Medulla oblongata (tissue), 1 donor: ENCODE results near the gene RHBDL3.
"Not testable (repeated sequence)": the region's sequence is repeated elsewhere in the genome, so short reads cannot be mapped to it uniquely, and the experiment has no call there.

Experiments used
- DNase-seq: peaks from one replicate; pipeline ENCODE4 v3.0.0-alpha.2; 2015; ENCODE audit errors: extremely low spot score

The RHBDL3 gene

DNA sequence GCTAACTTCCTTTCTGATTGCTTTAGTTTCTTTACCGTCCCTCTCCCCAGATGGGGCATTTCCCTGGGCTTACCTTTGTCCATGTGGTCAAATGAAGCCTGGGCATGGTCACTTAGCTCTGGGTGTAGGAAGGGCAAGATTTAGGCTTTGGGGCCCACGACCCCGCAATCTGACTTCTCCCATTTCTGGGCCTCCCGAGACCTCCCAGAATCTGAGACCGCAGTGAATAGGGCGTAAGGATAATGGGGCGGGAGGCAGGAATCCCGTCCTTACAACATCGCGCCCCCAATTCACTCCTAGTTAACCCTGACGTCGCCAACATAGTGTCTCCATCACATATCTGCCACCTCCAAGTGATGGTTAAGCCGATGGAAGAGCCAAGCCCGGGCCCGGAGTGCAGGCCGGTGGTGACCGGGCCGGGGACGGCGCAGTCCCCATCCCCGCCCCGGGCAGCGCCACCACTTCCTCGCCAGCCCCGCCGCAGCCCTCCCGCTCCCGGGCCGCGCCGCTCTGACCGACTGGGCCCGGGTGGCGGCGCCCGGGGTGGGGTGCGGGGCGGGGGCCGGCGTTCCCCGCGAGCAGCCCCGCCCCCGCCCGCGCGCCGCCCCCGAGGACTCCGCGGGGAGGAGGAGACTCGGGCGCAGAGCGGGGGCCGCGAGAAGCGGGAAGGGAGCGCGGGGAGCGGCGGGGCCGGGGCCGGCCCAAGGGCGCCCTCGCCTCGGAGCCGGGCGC lies at the start of gene RHBDL3:
RHBDL3 (plus strand) TSS at position 641 of the 732 bp plus-strand sequence. CDS start 358 bp downstream, outside the sequence.
- DNase-seq, result no peak

DNA sequence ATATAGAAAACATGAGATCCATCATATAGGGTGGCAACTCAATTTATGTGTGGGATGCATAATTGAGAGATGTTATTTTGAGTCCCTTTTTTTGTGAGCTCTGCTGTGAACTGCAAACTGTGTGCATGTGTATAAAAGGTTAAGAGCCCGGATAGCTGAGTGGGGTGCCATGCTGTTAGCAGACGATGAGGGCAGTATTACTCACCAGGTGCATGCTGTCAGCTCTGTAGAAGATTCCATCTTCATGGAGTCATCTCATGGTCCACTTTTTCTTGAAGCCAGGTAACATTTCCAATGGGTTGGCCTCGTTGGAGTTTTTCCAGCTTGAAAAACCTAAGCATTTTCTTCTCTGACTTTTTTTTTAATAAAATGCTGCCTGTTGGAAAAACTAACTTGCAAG lies 43.0 kb upstream of the RHBDL3 start:
- no peak for DNase-seq

GRCh38 chr17:32223703-32224102 lies 41.9 kb upstream of the RHBDL3 start:
- DNase-seq, result no peak

- no peak for DNase-seq
Observed at GRCh38 chr17:32226886-32227285, 38.7 kb upstream of the RHBDL3 start.

DNA sequence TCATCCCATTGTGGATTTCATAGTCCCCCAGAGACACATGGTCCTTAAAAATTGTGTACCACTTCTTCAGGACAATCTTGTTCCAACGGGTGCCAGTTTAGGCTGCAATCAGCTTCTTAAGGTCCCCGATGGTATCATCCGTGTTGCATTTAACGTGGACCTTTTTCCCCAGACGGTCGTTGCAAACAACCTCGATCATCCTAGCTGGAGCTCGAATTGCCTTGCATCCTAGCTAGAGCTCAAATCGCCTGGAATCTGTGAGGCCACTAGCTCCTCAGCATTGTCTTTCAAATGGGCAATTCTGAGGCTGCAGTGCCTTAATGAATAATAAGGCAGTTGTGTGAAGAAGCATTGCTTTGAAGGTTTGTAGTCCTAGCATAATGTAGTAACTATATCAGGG lies 37.7 kb upstream of the RHBDL3 start:
- no peak for DNase-seq

GRCh38 chr17:32235588-32235987 lies 30.0 kb upstream of the RHBDL3 start:
- no peak for DNase-seq

GRCh38 chr17:32239456-32239855 lies 26.2 kb upstream of the RHBDL3 start:
- DNase-seq, result no peak

DNA sequence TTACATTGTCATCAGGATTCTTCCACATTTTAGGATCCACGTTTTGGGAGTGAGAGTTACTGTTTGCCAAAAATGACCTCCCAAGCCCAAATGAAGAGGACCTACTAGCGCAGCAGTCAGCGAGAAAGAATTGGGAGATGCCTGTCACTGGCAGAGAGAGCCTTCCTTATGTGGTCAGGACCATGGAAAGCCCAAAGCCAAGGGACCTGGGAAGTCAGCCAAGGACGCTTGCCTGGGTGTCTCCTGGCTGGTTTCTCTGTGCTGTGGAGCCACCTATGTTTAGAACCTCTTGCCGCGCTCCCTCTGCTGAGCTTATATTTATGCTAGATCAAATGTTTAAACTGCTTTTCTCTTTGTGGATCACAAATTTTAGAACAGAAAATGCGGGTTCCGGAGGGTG lies 24.9 kb upstream of the RHBDL3 start:
- DNase-seq, result peak; percentile 59

- no peak for DNase-seq
Observed at GRCh38 chr17:32241640-32242039, 24.0 kb upstream of the RHBDL3 start.

- DNase-seq, result no peak
Observed at GRCh38 chr17:32249475-32249874, 16.2 kb upstream of the RHBDL3 start.

DNA sequence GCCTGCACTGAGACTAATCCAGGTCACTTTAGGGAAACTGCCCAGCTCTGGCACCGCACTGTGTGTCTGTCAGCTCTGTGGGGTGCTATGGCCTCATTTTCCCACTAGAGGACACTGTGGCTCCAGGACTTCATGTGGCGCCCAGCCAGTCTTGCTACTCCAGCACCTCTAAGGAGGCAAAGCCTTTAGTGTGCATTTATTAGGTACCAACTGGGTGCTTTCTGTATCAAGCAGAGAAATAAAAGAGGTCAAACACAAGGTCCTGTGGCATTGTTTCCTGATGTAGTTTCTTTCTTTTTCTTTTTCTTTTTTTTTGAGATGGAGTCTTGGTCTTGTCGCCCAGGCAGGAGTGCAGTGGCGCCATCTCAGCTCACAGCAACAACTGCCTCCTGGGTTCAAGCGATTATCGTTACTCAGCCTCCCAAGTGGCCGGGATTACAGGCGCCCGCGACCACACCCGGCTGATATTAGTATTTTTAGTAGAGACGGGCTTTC lies 12.5 kb upstream of the RHBDL3 start:
- DNase-seq, result peak; percentile 92

GRCh38 chr17:32256012-32256700 lies 9.5 kb upstream of the RHBDL3 start:
- no peak for DNase-seq

DNA sequence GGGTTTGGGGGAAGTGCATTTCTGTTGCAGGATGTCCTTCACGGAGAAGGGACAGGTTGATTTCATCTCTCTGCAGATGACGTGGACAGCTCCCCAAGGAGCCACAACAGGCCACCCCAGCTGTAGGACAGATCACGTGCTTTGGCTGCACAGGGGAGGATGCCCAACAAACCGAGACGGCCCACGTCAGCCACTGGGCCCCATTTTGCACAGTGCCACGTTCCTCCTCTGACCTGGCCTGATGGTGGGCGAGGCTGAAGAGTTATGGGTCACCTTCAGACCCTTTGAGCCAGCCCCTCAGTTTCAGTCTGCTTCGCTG lies 9.0 kb upstream of the RHBDL3 start:
- DNase-seq, result no peak

DNA sequence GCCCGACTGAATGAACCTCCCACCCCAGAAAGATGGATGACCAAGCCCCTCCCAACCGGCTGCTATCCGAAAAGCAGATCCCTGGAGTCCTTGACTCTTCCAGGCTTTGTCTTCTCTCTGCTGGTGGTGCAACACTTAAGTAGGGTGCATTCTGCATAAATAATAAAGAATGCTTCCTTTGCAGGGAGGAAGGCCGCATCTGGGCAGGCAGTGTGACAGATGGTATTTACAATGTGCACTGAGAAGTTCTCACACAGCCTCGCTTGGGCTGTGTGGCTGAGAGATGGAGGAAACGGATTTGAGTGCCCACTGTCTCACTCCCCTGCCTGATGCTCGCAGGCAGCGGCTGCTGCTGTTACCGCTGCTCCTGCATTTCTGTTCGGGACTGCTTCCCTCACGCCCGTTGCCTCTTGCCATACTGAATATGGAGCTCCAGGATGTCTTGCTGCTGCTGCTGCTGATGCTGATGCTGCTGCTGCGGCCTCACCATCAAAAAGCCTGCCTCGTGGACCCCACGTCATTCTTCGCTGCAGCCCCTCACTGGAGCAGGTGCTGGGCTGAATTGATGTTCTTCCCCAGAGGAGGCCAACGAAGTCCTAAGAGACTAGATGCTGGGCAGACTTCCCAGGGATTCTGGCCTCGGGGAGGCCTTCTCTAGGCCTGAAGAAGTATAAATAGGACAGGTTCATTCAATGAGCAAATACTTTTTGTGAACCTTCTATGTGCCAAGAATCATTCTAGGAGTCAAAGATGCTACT lies 7.1 kb upstream of the RHBDL3 start:
- peak; percentile 35 for DNase-seq

DNA sequence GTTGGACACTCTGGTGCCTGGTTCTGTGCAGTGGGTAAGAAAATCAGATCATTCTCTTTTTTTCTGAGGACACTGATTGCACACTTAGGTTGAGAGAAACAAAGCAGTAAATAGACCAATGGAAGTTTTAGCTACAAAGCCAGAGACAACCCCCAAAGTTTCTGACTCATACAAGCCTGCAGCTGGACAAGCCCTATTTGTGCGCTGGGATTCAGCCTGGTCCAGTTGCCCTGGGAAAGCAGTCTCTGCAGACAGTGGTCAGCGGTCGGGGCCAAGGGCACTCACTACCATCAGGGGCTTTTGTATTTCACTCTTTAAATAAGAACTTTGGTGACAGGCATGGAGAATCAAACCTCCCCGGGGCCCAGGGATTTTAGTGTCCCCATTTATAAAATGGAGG lies 6.0 kb upstream of the RHBDL3 start:
- DNase-seq, result peak; percentile 65

DNA sequence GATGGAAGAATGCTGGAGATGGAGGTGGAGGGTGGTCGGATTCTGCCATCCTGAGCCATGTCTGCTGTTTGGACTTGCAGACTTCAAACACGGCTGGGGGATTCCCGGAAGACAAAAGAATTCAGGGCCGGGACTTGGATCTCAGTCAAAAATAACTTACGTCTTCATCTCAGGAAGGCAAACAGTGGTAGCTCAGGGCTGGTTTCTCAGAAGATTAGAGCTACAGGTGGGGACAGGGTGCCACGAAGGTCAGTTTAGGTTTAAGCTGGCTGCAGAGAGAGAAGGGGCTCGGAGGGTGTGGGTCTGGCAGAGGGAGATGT lies 4.3 kb upstream of the RHBDL3 start:
- no peak for DNase-seq

- DNase-seq, result no peak
Observed at GRCh38 chr17:32261936-32262510, 3.6 kb upstream of the RHBDL3 start.

GRCh38 chr17:32263515-32263914 lies 2.1 kb upstream of the RHBDL3 start:
- not testable (repeated sequence) for DNase-seq

GRCh38 chr17:32264140-32264799 lies 1.4 kb upstream of the RHBDL3 start:
- peak; percentile 37 for DNase-seq

DNA sequence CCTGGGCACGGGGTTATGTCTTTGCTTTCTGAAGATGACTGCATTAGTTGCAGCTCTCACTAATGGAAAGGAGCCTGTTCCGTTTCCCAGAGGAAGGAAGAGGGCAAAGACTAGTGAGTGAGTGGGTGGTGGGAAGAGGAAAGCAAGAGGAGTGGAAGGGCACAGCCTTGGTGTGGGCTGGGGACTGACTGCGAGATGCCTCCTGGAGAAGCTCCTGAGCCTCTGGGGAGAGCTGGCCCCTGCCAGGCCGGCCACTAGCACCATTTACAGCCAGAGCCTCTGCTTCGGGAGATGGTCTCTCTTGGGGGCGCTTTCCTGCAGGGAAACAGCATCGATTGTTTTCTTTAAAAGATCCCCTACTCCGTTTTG lies 825 bp upstream of the RHBDL3 start:
- no peak for DNase-seq

- DNase-seq, result no peak
Observed at GRCh38 chr17:32266051-32266388, 388 bp downstream of the RHBDL3 start.
